WERI-Rb-1 (cell line): ENCODE data around the gene UHRF1.

Experiments
- DNase-seq: peaks from one replicate; pipeline ENCODE4 v3.0.0-alpha.2; 2020
- H3K27ac ChIP-seq: fragments of 250-450 bp; sonication (Bioruptor Pico); 2 replicates; pipeline ENCODE4 v1.5.1; 2020; ENCODE audit warnings: mild to moderate bottlenecking, moderate library complexity
- H3K27me3 ChIP-seq: fragments of 250-450 bp; sonication (Bioruptor Pico); 2 replicates; pipeline ENCODE4 v1.5.1; 2021; ENCODE audit warnings: mild to moderate bottlenecking, low read depth, moderate library complexity; ENCODE audit not compliant: insufficient read depth, severe bottlenecking
- H3K36me3 ChIP-seq: fragments of 250-450 bp; sonication (Bioruptor Pico); 2 replicates; pipeline ENCODE4 v1.5.1; 2020; ENCODE audit warnings: mild to moderate bottlenecking, moderate library complexity
- H3K4me3 ChIP-seq: 2 replicates; pipeline ENCODE4 v1.5.1; 2011; ENCODE audit warnings: low read depth, mild to moderate bottlenecking, control low read depth, low read length
- H3K9me3 ChIP-seq: fragments of 250-450 bp; sonication (Bioruptor Pico); 2 replicates; pipeline ENCODE4 v1.5.1; 2021; ENCODE audit warnings: mild to moderate bottlenecking, moderate library complexity; ENCODE audit not compliant: severe bottlenecking
- CTCF ChIP-seq: IDR thresholded peaks from 2 replicates; pipeline ENCODE4 v1.5.1; 2011; ENCODE audit warnings: low read depth, mild to moderate bottlenecking, control low read depth, inconsistent platforms, low read length

The UHRF1 gene

GRCh38 chr19:5001615-5002014 is 92.3 kb downstream of the UHRF1 start:
- Histone ChIP-seq H3K9me3 (no peaks in the 10 kb centered on the region), H3K27me3 (no peaks in the 10 kb centered on the region), H3K36me3 (peaks cover 17% of the 10 kb centered on the region), H3K27ac (no peak overlapping the region), H3K4me3 (no peak overlapping the region)
- TF ChIP-seq CTCF: peak; percentile 85
- DNase-seq: peak; percentile 59

- Histone ChIP-seq H3K36me3 (peaks cover 19% of the 10 kb centered on the region), H3K27ac (no peak overlapping the region), H3K9me3 (peaks cover 2% of the 10 kb centered on the region), H3K27me3 (no peaks in the 10 kb centered on the region), H3K4me3 (no peak overlapping the region)
- no peak for TF ChIP-seq CTCF
- no peak for DNase-seq
Observed at GRCh38 chr19:5002143-5002542, 92.8 kb downstream of the UHRF1 start.

GRCh38 chr19:5003781-5004180 is 94.5 kb downstream of the UHRF1 start:
- H3K27me3 ChIP-seq: no peaks in the 10 kb centered on the region

GRCh38 chr19:5005096-5005495 is 95.8 kb downstream of the UHRF1 start:
- H3K27me3 ChIP-seq: no peaks in the 10 kb centered on the region
- DNase-seq: no peak
- H3K27ac ChIP-seq: no peak overlapping the region
- no peak for TF ChIP-seq CTCF
- no peak overlapping the region for H3K4me3 ChIP-seq
- H3K9me3 ChIP-seq: peaks cover 3% of the 10 kb centered on the region
- H3K36me3 ChIP-seq: peaks cover 8% of the 10 kb centered on the region

More at GRCh38 chr19:5003781-5004180, 94.5 kb downstream of the UHRF1 start:
- H3K4me3 ChIP-seq: no peak overlapping the region
- H3K27ac ChIP-seq: no peak overlapping the region
- peaks cover 5% of the 10 kb centered on the region; the same call in 1 of the 2 replicates for H3K36me3 ChIP-seq
- H3K9me3 ChIP-seq: peaks cover 3% of the 10 kb centered on the region
- no peak for DNase-seq
- no peak for TF ChIP-seq CTCF

GRCh38 chr19:5006201-5006600 is 96.9 kb downstream of the UHRF1 start:
- TF ChIP-seq CTCF: no peak
- no peak overlapping the region for H3K27ac ChIP-seq
- H3K36me3 ChIP-seq: peaks cover 11% of the 10 kb centered on the region
- no peaks in the 10 kb centered on the region for H3K27me3 ChIP-seq
- H3K9me3 ChIP-seq: peaks cover 3% of the 10 kb centered on the region
- DNase-seq: no peak
- H3K4me3 ChIP-seq: no peak overlapping the region

- no peak for DNase-seq
- H3K27ac ChIP-seq: no peak overlapping the region
- peaks cover 11% of the 10 kb centered on the region for H3K36me3 ChIP-seq
- peaks cover 3% of the 10 kb centered on the region for H3K9me3 ChIP-seq
- no peak for TF ChIP-seq CTCF
- no peak overlapping the region for H3K4me3 ChIP-seq
- no peaks in the 10 kb centered on the region for H3K27me3 ChIP-seq
Observed at GRCh38 chr19:5006821-5007220, 97.5 kb downstream of the UHRF1 start.
